ENCODE measurements around the gene CENPO. TPM values are rescaled to one million over a fixed set of nuclear protein-coding genes. Genes with fewer than 3 reads are reported as not detected.

CENPO gene, protein sequence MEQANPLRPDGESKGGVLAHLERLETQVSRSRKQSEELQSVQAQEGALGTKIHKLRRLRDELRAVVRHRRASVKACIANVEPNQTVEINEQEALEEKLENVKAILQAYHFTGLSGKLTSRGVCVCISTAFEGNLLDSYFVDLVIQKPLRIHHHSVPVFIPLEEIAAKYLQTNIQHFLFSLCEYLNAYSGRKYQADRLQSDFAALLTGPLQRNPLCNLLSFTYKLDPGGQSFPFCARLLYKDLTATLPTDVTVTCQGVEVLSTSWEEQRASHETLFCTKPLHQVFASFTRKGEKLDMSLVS
- total RNA-seq (15.1 and 16.1 TPM in 2 replicates), polyA plus RNA-seq (6.1 and 7.9 TPM in 2 replicates)

GRCh38 chr2:24792874-24793760 lies at the start of gene CENPO, which contains the start of gene PTRHD1:
CENPO (plus strand) TSS chr2:24793425; CDS start chr2:24793920, 495 bp downstream.
PTRHD1 (minus strand) TSS chr2:24793391; CDS start chr2:24793377, 14 bp downstream.
- peak within 1 kb of the TSS; percentile 98 for H3K27ac ChIP-seq
- no peaks in the 10 kb centered on the region for H3K27me3 ChIP-seq
- TF ChIP-seq CTCF (IDR thresholded peaks at IDR 0.05; ENCODE audit: low read depth, low read length): peak; percentile 63
- peak; percentile 98 for DNase-seq (ENCODE audit: low read depth in 1 of 2, low spot score in 1 of 2)
- peak within 1 kb of the TSS; percentile 62 for H3K4me3 ChIP-seq
- H3K4me1 ChIP-seq (ENCODE audit: low read depth): peaks cover 7% of the 10 kb centered on the region
- no peaks in the 10 kb centered on the region for H3K9me3 ChIP-seq (ENCODE audit: low read depth)
- no peaks in the 10 kb centered on the region for H3K36me3 ChIP-seq

- H3K27me3 ChIP-seq: no peaks in the 10 kb centered on the region
- no peak overlapping the region for H3K27ac ChIP-seq
- H3K9me3 ChIP-seq (ENCODE audit: low read depth): no peaks in the 10 kb centered on the region
- no peaks in the 10 kb centered on the region for H3K36me3 ChIP-seq
- DNase-seq (ENCODE audit: low read depth in 1 of 2, low spot score in 1 of 2): no peak
- peaks cover 3% of the 10 kb centered on the region for H3K4me1 ChIP-seq (ENCODE audit: low read depth)
- TF ChIP-seq CTCF (IDR thresholded peaks at IDR 0.05; ENCODE audit: low read depth, low read length): no peak
- no peak overlapping the region for H3K4me3 ChIP-seq
Observed at GRCh38 chr2:24743924-24744323, 49.3 kb upstream of the CENPO start.

GRCh38 chr2:24744356-24744755 lies 48.9 kb upstream of the CENPO start:
- no peak for DNase-seq (ENCODE audit: low read depth in 1 of 2, low spot score in 1 of 2)
- H3K4me3 ChIP-seq: no peak overlapping the region
- TF ChIP-seq CTCF (IDR thresholded peaks at IDR 0.05; ENCODE audit: low read depth, low read length): no peak
- H3K27me3 ChIP-seq: no peaks in the 10 kb centered on the region
- no peaks in the 10 kb centered on the region for H3K9me3 ChIP-seq (ENCODE audit: low read depth)
- H3K36me3 ChIP-seq: no peaks in the 10 kb centered on the region
- no peak overlapping the region for H3K27ac ChIP-seq
- peaks cover 3% of the 10 kb centered on the region for H3K4me1 ChIP-seq (ENCODE audit: low read depth)

- Histone ChIP-seq H3K9me3 (ENCODE audit: low read depth) (no peaks in the 10 kb centered on the region), H3K27ac (no peak overlapping the region), H3K4me1 (ENCODE audit: low read depth) (peaks cover 3% of the 10 kb centered on the region), H3K36me3 (no peaks in the 10 kb centered on the region), H3K27me3 (no peaks in the 10 kb centered on the region), H3K4me3 (no peak overlapping the region)
- no peak for TF ChIP-seq CTCF (IDR thresholded peaks at IDR 0.05; ENCODE audit: low read depth, low read length)
- DNase-seq (ENCODE audit: low read depth in 1 of 2, low spot score in 1 of 2): no peak
Observed at GRCh38 chr2:24745825-24746224, 47.4 kb upstream of the CENPO start.

- DNase-seq (ENCODE audit: low read depth in 1 of 2, low spot score in 1 of 2): no peak
- H3K4me1 ChIP-seq (ENCODE audit: low read depth): peaks cover 3% of the 10 kb centered on the region
- no peaks in the 10 kb centered on the region for H3K9me3 ChIP-seq (ENCODE audit: low read depth)
- H3K4me3 ChIP-seq: no peak overlapping the region
- no peaks in the 10 kb centered on the region for H3K27me3 ChIP-seq
- no peak for TF ChIP-seq CTCF (IDR thresholded peaks at IDR 0.05; ENCODE audit: low read depth, low read length)
- no peak overlapping the region for H3K27ac ChIP-seq
- no peaks in the 10 kb centered on the region for H3K36me3 ChIP-seq
Observed at GRCh38 chr2:24747299-24747698, 45.9 kb upstream of the CENPO start.

Measured in cardiac muscle cell (in vitro differentiated cells and primary cell).